Naive B cell (primary cell): Measurements from ENCODE around the gene DIPK1C. TPM values are rescaled to one million over a fixed set of nuclear protein-coding genes. Genes with fewer than 3 reads are reported as not detected.

Experiments
- ATAC-seq, 2 donors: fragments of 150-1000 bp; cut with Tn5 transposase; 2 replicates each; pipeline ENCODE4 v1.10.0; 2021; ENCODE audit warnings: low read depth in 2 of 2, mild to moderate bottlenecking in 2 of 2, moderate library complexity in 2 of 2
- DNase-seq: peaks from one replicate; pipeline ENCODE4 v3.0.0; 2022
- H3K27ac Mint-ChIP-seq, 6 donors: one replicate each; pipeline ENCODE4 v1.8.0; 2020 to 2022; ENCODE audit warnings: mild to moderate bottlenecking in 6 of 6, mixed read lengths in 6 of 6, moderate library complexity in 5 of 6, inconsistent platforms in 2 of 6
- H3K27me3 Mint-ChIP-seq, 3 donors: one replicate each; pipeline ENCODE4 v1.8.0; 2021 to 2022; ENCODE audit warnings: mixed read lengths in 3 of 3, mild to moderate bottlenecking in 1 of 3
- H3K36me3 Mint-ChIP-seq, 2 donors: one replicate each; pipeline ENCODE4 v1.8.0; 2020 to 2022; ENCODE audit warnings: mixed read lengths in 2 of 2, inconsistent platforms in 1 of 2, mild to moderate bottlenecking in 1 of 2
- H3K4me1 Mint-ChIP-seq, 3 donors: one replicate each; pipeline ENCODE4 v1.8.0; 2020 to 2022; ENCODE audit warnings: mixed read lengths in 3 of 3, inconsistent platforms in 1 of 3, mild to moderate bottlenecking in 1 of 3, moderate library complexity in 1 of 3
- H3K4me3 Mint-ChIP-seq, 8 donors: one replicate each; pipeline ENCODE4 v1.8.0; 2020 to 2022; ENCODE audit warnings: mild to moderate bottlenecking in 8 of 8, mixed read lengths in 8 of 8, moderate library complexity in 8 of 8, inconsistent platforms in 2 of 8
- H3K9me3 Mint-ChIP-seq, 7 donors: one replicate each; pipeline ENCODE4 v1.8.0; 2020 to 2022; ENCODE audit warnings: mixed read lengths in 7 of 7, mild to moderate bottlenecking in 5 of 7, inconsistent platforms in 2 of 7, moderate library complexity in 1 of 7
- polyA plus RNA-seq, 6 donors: library from polyadenylated mRNA; unstranded; fragments of 300-500 nt; fragmentation: Illumina TruSeq; gene quantifications; one replicate each; pipeline ENCODE4 v1.2.3, GENCODE V29; 2021; ENCODE audit warnings: low read depth in 6 of 6

The DIPK1C gene
- polyA plus RNA-seq, 6 donors from 2014 or later, result not detected

DNA sequence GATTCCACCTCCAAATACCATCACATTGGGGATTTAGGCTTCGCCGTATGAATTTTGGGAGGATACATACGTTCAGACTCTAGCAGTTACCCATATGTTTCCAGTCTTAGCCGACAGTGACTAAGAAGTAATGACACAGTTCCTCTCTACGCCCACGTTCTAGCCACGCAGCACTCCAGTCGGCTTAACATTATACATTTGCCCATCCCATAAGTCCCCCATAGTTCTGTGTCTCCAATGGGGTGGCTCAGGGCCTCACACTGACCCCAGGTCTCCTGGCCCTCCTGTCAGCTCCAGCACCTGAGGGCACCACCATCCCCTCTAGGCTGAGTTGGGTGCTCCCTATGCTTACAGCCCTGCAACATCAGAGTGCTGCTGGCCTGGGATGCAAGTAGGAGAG is 20.7 kb upstream of the DIPK1C start:
- ATAC-seq (no peak), DNase-seq (no peak)
- Mint-ChIP-seq H3K36me3 (no peaks in the 10 kb centered on the region), H3K4me1 (no peaks in the 10 kb centered on the region), H3K4me3 (no peak overlapping the region), H3K27ac (no peak overlapping the region), H3K27me3 (peaks cover 4 to 20% (median 6%) of the 10 kb centered on the region in 3 donors), H3K9me3 (no peaks in the 10 kb centered on the region)

DNA sequence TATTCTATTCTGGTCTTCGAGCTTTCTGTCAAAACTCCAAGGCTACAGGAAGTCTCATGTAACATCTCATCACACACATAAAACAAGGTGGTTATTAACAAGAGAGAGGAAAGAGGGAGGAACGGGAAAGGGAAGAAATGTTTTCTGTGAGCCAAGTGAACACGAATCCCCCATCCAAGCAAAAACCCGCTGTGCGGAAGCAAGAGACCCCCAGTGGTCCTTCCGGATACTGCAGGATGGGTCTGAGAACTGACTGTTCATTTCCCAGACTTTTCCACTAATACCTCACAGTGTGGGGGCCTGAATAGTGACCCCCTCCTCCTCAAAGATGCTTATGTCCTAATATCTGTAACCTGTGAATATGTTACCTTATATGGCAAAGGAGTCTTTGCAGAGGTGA is 19.0 kb upstream of the DIPK1C start:
- Mint-ChIP-seq H3K4me3 (no peak overlapping the region), H3K4me1 (no peaks in the 10 kb centered on the region), H3K36me3 (no peaks in the 10 kb centered on the region), H3K27me3 (peaks cover 4 to 20% (median 6%) of the 10 kb centered on the region in 3 donors), H3K27ac (peak overlapping the region in 1 of 6 donors; percentile 1), H3K9me3 (no peaks in the 10 kb centered on the region)
- DNase-seq, result no peak
- ATAC-seq, result peak in 1 of 2 donors; percentile 23

DNA sequence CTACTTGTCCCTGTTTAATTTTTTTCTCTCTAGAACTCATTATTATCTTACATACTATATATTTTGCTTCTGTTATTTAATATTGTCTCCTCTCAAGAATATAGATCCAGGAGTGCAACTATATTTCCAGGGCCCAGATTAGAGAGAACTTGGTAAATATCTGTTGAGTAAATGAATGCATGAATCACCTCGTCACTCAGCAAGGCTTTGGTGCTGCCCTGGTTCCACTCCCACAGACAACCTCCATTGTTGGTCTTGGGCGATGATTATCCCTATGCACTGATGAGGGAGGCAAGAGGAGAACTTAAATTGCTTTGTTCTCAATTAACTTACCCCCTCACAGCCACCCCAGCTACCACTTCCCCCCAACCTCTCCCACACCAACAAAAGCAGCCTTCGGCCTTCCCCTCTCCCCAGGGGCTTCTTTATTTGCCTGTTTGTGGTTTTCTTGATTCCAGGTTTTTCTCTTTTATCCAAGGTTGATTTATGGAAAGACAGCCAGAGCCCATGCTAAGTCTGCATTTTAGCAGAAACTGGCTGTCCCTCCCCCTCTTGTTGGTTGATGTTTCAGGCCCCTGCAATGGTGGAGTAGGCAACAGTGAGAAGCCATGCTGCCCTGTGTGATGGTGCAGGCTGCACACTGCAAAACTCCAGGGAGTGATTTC is 17.0 kb upstream of the DIPK1C start:
- no peak overlapping the region for H3K27ac Mint-ChIP-seq
- H3K4me3 Mint-ChIP-seq, result no peak overlapping the region

DNA sequence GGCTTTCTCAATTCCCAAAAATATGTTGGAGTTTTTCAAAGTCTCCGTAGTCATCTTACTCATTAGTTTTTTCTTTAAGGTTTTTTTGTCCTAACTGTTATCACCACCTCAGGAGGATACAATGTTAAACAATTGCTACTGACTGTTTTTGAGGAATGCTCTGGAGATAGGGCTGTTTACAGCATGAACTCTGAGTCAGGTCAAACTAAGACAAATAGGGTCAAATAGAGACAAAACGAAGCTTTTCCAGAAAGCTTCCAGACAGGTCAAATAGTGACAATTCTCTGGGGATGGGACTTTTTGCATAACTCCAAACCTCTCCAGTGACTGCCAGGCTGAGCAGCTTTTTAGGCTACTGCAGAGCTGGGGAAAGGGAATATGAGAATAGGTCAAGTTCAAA is 15.2 kb upstream of the DIPK1C start:
- no peak for ATAC-seq
- no peak overlapping the region for H3K4me3 Mint-ChIP-seq
- no peaks in the 10 kb centered on the region for H3K36me3 Mint-ChIP-seq
- no peaks in the 10 kb centered on the region for H3K4me1 Mint-ChIP-seq
- peaks cover 6 to 16% (median 6%) of the 10 kb centered on the region in 3 donors for H3K27me3 Mint-ChIP-seq
- no peak for DNase-seq
- H3K9me3 Mint-ChIP-seq, result peaks cover 0 to 12% (median 5%) of the 10 kb centered on the region in 7 donors
- H3K27ac Mint-ChIP-seq, result no peak overlapping the region

More for the DNA sequence above, 17.0 kb upstream of the DIPK1C start:
- Mint-ChIP-seq H3K9me3 (peaks cover 0 to 12% (median 5%) of the 10 kb centered on the region in 7 donors), H3K4me1 (no peaks in the 10 kb centered on the region), H3K36me3 (no peaks in the 10 kb centered on the region), H3K27me3 (peaks cover 6 to 29% (median 10%) of the 10 kb centered on the region in 3 donors)
- ATAC-seq (no peak), DNase-seq (no peak)

DNA sequence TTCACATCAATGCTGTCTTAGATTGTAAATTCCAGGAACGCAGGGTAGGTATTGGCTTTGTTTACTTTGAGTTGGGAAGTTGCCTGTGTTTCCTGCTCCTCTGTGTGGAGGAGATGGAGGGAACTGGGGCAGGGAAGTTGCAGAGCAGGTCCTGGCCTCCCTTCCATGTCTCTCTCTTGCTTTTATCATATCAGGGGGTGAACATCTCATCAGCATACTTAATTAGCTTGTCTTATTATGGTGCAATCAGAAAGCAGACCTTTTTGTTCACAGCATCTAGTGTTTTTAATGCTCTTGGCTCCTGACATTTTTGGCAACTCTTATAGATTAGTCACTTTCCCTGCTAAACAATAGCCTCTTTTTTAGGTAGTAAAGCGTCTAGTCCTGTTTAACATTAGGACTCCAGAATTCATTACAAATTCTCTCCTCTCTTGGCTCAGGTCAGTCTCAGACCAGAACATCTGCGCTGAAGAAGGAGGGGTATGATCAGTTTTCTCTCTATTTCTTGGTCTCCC is 11.5 kb upstream of the DIPK1C start:
- DNase-seq (no peak), ATAC-seq (no peak)
- Mint-ChIP-seq H3K4me1 (no peaks in the 10 kb centered on the region), H3K27me3 (peaks cover 12 to 29% (median 19%) of the 10 kb centered on the region in 3 donors), H3K9me3 (peaks cover 0 to 12% (median 5%) of the 10 kb centered on the region in 7 donors), H3K4me3 (no peak overlapping the region), H3K27ac (no peak overlapping the region), H3K36me3 (no peaks in the 10 kb centered on the region)

DNA sequence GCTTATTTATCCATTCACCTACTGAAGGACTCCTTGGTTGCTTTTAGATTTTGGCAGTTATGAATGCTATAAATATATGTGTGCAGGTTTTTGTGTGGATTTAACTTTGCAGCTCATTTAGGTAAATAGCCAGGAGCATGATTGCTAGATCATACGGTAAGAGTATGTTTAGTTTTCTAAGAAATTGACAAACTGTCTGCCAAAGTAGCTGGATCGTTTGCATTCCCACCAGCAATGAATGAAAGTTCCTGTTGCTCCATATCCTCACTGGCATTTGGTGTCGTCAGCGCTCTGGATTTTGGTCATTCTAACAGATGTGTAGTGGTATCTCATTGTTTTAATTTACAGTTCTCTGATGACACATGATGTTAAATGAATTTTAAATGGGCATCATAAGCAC is 8.7 kb upstream of the DIPK1C start:
- H3K27ac Mint-ChIP-seq, result no peak overlapping the region
- H3K4me1 Mint-ChIP-seq, result no peaks in the 10 kb centered on the region
- H3K27me3 Mint-ChIP-seq, result peaks cover 21 to 38% (median 30%) of the 10 kb centered on the region in 3 donors
- no peak overlapping the region for H3K4me3 Mint-ChIP-seq
- ATAC-seq, result no peak
- H3K36me3 Mint-ChIP-seq, result no peaks in the 10 kb centered on the region
- H3K9me3 Mint-ChIP-seq, result peaks cover 0 to 12% (median 5%) of the 10 kb centered on the region in 7 donors
- no peak for DNase-seq

DNA sequence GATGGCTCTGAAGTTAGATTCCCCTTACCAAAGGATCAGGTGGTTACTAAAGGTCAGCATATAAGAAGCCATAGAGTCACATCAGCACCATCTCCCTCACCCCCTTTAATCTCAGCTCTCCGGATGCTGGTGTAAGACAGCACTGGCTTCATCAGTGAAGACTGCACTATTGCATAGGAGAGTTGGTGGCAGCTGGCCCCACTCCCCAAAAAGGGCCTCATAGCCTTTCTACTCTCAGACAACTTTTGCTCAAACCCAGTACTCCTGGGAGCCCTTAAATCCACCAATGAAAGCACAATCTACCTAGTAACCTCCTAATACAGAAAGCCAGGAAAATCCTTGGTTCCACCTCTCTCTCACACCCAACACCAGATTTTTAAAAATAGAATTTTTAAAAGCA is 6.9 kb upstream of the DIPK1C start:
- Mint-ChIP-seq H3K27ac (no peak overlapping the region), H3K4me3 (no peak overlapping the region), H3K36me3 (no peaks in the 10 kb centered on the region), H3K9me3 (no peaks in the 10 kb centered on the region), H3K27me3 (peaks cover 31 to 45% (median 33%) of the 10 kb centered on the region in 3 donors), H3K4me1 (no peaks in the 10 kb centered on the region)
- no peak for DNase-seq
- ATAC-seq, result no peak

DNA sequence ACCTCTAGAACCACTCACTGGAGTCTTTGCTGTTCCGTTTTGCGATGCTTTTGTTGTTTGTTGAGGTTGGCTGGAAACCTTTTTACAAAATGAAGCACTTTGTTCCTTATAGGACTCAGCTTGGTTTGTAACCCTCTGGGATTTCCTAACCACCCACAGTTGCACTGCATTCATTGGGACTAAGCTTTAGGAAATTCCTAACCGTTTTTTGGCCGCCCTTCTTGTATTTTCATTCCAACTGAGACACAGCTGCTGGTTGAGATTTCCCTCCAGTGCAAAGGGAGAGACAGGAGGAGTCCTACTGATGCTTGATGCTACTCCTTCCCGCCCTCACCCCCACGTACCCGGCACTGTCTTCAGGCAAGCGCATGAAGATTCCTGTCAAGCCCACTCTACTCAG is 6.1 kb upstream of the DIPK1C start:
- no peak for DNase-seq
- no peak for ATAC-seq
- Mint-ChIP-seq H3K36me3 (no peaks in the 10 kb centered on the region), H3K4me3 (no peak overlapping the region), H3K4me1 (peaks cover 0 to 4% (median 2%) of the 10 kb centered on the region in 3 donors), H3K27ac (no peak overlapping the region), H3K9me3 (no peaks in the 10 kb centered on the region), H3K27me3 (peaks cover 39 to 51% (median 41%) of the 10 kb centered on the region in 3 donors)

DNA sequence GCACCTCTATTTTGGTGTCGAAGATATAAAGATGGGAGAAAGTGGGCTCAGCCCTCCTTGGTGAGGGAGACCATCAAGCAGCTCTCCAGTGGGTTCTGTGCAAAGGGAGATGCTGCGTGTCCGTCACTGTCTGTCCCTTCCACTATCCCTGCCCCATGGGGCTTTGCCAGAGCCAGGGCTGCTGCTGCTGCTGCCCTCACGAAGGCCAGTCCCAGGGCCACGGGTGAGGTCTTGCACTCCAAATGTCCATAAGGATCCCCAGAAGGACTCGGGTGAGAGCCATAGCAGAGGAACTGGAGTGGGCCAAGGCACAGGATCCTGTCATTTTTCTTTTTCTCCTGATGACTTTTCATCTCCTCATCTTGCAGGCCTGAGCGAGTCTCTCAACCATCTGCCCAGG is 3.7 kb upstream of the DIPK1C start:
- Mint-ChIP-seq H3K4me3 (no peak overlapping the region), H3K27me3 (peaks cover 48 to 56% (median 52%) of the 10 kb centered on the region in 3 donors), H3K27ac (no peak overlapping the region), H3K4me1 (peaks cover 8 to 15% (median 12%) of the 10 kb centered on the region in 3 donors), H3K9me3 (no peaks in the 10 kb centered on the region), H3K36me3 (peaks cover 0 to 10% of the 10 kb centered on the region in 2 donors)
- ATAC-seq (no peak), DNase-seq (no peak)

DNA sequence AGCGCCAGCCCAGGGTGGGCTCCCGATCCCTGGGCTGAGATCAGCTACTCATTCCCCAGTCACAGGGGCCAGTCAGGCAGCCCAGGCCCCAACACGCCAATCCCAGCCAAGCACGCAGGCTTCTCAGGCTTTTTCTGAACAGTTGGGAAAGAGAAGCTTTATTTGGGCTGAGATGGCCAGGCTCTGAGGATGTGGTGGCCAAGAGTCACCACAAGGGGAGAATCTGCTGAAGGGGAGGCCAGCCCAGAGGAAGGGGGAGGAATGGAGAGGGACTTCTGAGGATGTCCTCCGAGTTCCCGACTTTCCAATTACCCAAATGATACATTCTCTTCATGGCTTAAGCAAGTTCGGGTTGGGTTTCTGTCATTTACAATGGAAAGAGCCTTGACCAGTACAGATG is 2.8 kb upstream of the DIPK1C start:
- Mint-ChIP-seq H3K4me3 (no peak overlapping the region), H3K9me3 (no peaks in the 10 kb centered on the region), H3K36me3 (peaks cover 0 to 10% of the 10 kb centered on the region in 2 donors), H3K27me3 (peaks cover 48 to 57% (median 51%) of the 10 kb centered on the region in 3 donors), H3K4me1 (peaks cover 8 to 16% (median 12%) of the 10 kb centered on the region in 3 donors), H3K27ac (no peak overlapping the region)
- ATAC-seq (no peak), DNase-seq (no peak)

DNA sequence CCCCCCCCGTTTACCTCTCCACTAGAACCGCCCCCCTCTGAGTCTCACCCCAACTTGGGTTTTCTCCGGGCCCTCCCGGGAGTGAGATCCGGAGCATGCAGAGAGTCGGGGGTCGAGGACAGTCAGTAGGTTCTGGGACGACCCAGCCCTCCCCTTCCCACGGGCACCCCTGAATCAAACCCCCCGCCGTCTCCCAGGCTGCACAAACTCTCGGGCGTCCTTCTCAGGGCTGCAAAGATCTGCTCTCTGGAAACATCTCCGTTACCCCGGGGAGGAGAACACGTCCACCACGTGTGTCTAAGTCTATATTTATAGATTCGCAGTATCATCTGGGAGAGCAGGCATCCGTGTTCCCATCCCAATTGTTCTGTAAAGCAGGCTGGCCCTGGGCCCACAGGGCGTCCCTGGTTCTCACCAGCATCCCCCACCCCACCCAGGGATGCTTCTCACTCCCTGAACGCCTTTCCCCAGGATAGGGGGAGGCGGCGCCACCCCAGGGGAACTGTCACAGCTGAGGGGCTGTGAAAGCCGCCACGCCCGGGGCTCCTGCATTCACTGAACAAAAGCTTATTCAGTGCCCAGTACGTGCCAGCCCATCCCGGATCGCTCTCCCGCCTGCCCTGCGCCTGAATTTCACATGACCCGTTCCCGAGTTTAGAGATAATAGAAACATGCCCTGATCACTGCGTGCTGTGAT is 765 bp upstream of the DIPK1C start:
- ATAC-seq, result no peak
- Mint-ChIP-seq H3K4me1 (peaks cover 8 to 16% (median 12%) of the 10 kb centered on the region in 3 donors), H3K9me3 (peaks cover 0 to 1% (median 0%) of the 10 kb centered on the region in 7 donors)

DNA sequence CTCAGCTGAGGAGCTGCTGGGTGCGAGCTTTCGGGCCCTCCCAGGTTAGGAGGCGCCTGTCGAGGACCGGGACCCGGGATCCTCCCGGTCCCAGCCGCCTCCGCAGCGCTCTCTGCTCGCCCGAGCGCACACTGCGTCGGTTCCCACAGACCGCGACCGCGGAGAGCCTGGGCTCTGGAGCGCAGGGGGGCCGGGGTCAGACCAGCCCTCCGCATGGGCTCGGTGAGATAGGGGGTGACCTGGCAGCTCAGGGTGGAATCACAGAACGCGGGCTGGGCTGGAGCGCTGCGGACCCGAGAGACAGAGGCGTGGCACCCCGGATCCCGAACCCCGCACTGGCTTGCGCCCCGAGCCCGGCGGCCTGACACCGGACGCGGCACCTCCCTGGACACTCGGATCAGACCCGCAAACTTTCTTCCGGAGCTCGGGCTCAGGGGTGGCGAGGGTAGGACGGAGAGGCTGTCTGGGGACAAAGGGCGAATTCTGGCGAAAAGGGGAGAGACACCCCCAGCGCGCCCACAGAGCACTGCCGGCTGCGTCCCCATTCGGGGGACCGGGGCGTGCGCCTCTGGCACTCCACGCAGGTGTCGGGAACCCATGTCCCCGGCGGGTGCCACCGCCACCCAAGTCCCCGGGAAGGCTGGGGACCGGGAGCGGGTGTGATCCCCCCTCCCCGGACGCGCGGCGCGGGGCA is 612 bp downstream of the DIPK1C start:
- Mint-ChIP-seq H3K4me3 (peak overlapping the region in 5 of 8 donors; percentile 21 to 49 (median 45)), H3K4me1 (peaks cover 8 to 16% (median 12%) of the 10 kb centered on the region in 3 donors), H3K9me3 (peaks cover 0 to 1% (median 0%) of the 10 kb centered on the region in 7 donors), H3K36me3 (peaks cover 0 to 10% of the 10 kb centered on the region in 2 donors), H3K27ac (no peak overlapping the region), H3K27me3 (peaks cover 50 to 60% (median 58%) of the 10 kb centered on the region in 3 donors)
- DNase-seq (no peak), ATAC-seq (no peak)

More for the DNA sequence above, 765 bp upstream of the DIPK1C start:
- Mint-ChIP-seq H3K27me3 (peaks cover 53 to 61% (median 58%) of the 10 kb centered on the region in 3 donors), H3K4me3 (peak overlapping the region in 7 of 8 donors; percentile 46 to 85 (median 77)), H3K36me3 (peaks cover 0 to 10% of the 10 kb centered on the region in 2 donors), H3K27ac (peak overlapping the region in 1 of 6 donors; percentile 77)
- no peak for DNase-seq

DNA sequence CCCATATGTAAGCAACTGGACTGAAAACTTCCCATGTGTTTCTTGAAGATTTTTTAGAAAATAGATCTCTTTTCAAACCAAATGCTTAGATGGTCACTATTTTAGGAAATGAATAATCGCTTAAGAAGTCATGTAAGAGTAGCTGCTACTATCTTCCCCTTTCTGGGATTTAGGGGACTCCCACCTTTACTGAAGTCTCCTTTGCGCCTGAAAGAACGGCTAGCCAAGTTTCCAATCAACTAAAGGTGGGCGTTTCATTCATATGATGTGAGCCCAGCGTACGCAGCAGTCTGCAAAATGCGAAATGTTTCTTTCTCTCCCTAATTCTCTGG is 1.1 kb downstream of the DIPK1C start:
- peaks cover 8 to 16% (median 12%) of the 10 kb centered on the region in 3 donors for H3K4me1 Mint-ChIP-seq
- no peak overlapping the region for H3K27ac Mint-ChIP-seq
- H3K4me3 Mint-ChIP-seq, result peak overlapping the region in 3 of 8 donors; percentile 21 to 45 (median 35)
- ATAC-seq, result no peak
- peaks cover 50 to 58% (median 54%) of the 10 kb centered on the region in 3 donors for H3K27me3 Mint-ChIP-seq
- DNase-seq, result no peak
- H3K9me3 Mint-ChIP-seq, result peaks cover 0 to 1% (median 0%) of the 10 kb centered on the region in 7 donors
- H3K36me3 Mint-ChIP-seq, result peaks cover 0 to 10% of the 10 kb centered on the region in 2 donors
